Measurements from ENCODE around the gene KRTAP9-6. TPM values are rescaled to one million over a fixed set of nuclear protein-coding genes. Genes with fewer than 3 reads are reported as not detected.
"Not testable (repeated sequence)": the region's sequence is repeated elsewhere in the genome, so short reads cannot be mapped to it uniquely, and the experiment has no call there.

Gene KRTAP9-6
- total RNA-seq, 1 experiment from 2014 or later: not detected

DNA sequence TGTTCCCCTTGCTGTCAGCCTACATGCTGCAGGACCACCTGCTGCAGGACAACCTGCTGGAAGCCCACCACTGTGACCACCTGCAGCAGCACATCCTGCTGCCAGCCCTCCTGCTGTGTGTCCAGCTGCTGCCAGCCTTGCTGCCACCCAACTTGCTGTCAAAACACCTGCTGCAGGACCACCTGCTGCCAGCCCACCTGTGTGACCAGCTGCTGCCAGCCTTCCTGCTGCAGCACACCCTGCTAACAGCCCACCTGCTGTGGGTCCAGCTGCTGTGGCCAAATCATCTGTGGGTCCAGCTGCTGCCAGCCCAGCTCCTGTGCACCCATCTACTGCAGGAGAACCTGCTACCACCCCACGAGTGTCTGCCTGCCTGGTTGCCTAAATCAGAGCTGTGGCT lies 6.1 kb downstream of the KRTAP9-6 start:
- not testable (repeated sequence) for DNase-seq (ENCODE audit: low read depth)

GRCh38 chr17:41271858-41272257 lies 6.7 kb downstream of the KRTAP9-6 start:
- no peak for DNase-seq (ENCODE audit: low read depth)

- not testable (repeated sequence) for DNase-seq (ENCODE audit: low read depth)
Measured at GRCh38 chr17:41275648-41276190, 10.5 kb downstream of the KRTAP9-6 start, which contains the start of gene KRTAP9-7. Gene KRTAP9-7, plus strand, starts transcription at chr17:41275698. Its CDS starts 0 bp downstream, at chr17:41275698.

- DNase-seq (ENCODE audit: low read depth): no peak
Measured at GRCh38 chr17:41278176-41278955, 13.2 kb downstream of the KRTAP9-6 start.

- DNase-seq (ENCODE audit: low read depth): no peak
Measured at GRCh38 chr17:41284043-41284442, 18.9 kb downstream of the KRTAP9-6 start.

DNA sequence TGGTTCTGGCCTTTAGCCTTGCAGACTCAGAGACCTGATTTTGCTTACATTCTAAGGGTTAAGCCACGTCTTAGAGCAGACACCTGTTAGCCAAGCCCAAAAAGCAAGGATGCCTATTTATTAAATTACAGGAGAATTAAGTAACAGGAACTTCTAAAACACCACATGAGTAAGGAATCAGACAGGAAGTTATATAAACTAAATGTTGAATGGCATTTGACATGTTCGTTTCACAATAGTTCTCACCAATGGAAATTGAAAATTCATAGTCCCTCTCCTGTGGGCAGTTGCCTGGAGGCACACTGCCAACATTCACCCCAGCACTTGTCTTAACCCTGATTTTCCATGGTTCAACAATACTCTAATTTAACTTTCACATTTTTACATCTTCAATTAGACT lies 19.4 kb downstream of the KRTAP9-6 start:
- no peak for DNase-seq (ENCODE audit: low read depth)

DNA sequence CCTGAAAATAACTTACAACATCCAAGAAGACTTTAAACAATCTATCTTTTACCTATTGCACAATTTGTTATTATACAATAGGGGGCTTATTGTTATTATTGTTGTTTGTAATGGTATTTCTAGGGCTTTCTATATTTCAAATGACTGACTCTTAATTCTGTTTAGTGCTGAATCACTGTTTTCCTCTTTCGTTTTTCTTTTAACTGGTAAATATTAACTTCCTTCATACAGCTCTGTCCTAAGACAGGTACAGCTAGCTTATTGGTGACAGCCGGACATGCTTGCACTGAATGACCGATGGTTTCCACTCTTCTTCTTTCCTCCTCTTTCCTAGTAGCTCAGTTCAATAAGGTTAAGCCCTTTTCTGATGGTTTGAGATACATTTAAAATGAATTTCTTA lies 21.9 kb downstream of the KRTAP9-6 start:
- DNase-seq (ENCODE audit: low read depth): no peak

GRCh38 chr17:41294016-41294415 lies 28.8 kb downstream of the KRTAP9-6 start:
- DNase-seq (ENCODE audit: low read depth): no peak

- no peak for DNase-seq (ENCODE audit: low read depth)
Measured at GRCh38 chr17:41296846-41297245, 31.7 kb downstream of the KRTAP9-6 start.

GRCh38 chr17:41298458-41299135 lies 33.4 kb downstream of the KRTAP9-6 start:
- DNase-seq (ENCODE audit: low read depth): no peak

DNA sequence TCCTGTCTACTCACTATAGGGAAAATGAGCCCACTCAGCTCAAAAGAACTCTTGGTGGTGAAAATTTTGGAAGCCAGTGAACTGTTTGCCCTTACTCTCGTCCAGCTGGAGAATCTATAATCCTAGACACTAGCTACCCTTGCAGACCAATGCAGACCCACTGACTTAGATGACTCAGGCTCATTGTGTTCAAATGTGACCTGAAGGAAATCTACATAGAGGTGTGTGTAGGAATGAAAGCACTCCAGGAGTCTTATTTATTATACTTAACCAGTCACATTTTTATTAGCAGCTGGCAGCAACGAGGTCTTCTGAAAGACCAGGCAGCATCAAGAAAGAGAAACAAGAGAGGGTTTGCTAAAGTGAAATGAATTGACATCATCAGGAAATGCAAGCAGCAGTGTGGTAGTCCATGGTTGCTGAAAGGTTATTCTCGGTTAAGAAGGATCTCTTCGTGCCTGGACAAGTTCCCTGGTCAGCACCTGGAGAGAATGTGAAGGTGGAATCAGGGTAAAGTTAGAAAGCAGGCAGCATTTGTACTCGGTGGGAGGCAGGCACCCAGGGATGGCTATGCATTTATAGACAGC lies 36.1 kb downstream of the KRTAP9-6 start:
- no peak for DNase-seq (ENCODE audit: low read depth)

DNA sequence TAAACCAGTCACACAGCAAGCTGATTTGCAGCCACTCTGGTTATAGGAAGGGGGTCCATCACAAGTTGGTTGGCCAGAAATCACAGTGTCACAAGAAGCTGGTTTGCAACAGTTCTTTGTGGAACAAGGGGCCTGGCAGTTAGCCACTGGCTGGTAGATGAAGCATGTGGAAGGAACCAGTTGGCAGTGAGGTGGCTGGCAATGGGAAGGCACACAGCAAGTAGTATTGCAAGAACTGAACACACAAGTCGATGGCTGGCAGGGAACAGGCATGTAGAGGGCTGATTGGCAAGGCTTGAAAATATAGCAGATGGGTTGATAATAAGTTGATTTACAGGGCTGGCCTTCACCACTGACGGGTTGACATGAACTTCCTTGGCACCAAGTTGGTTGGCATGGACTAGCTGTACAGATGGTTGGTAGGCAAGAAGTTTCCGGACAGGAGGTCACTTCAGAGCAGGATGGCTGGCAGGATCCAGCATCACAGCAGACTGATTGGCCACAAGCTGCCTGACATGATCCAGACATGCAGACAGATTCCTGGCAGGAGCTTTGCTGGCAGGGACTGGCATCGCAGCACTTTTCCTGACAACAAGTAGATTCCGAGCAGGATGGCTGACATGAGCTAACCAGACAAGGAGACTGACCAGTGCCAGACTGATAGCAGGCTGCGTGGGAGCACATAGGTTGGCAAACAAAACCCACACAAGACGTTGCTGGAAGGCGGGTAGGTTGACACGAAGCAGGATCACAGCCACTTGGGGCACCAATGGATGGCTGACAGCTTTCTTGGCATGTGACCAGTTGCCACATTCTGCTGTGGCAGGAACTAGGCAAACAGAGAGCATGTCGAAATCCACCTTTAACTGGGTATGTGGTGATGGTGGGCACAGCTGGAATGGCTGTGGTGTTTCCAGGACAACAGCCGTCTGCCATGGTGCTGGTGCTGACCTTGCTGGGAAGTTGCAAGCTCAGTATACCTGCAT lies 37.0 kb downstream of the KRTAP9-6 start, which contains the start of gene KRTAP29-1:
Gene KRTAP29-1 (minus strand): TSS at position 936 of the 986 bp plus-strand sequence. CDS start 0 bp downstream, at position 936.
- peak; percentile 15 for DNase-seq (ENCODE audit: low read depth)

- DNase-seq (ENCODE audit: low read depth): no peak
Measured at GRCh38 chr17:41302981-41303380, 37.8 kb downstream of the KRTAP9-6 start.

DNA sequence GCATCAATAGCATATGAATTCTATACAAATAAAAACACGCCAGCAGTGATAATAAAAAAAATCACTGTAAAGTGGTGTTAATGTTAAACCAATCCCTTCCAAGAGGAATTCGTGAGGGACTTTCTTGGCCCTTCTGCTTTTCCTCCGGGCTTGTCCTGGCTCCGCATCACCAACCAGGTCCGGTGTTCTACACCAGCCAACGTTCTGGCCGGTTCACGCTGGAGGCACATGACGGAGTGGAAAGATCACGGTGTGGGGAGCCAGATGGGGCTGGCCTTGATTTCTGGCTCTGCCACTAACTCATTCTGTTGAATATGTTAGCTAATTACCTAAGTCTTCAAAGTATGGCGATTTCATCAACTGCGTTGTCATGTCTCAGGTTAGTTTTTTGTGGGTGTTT lies 38.9 kb downstream of the KRTAP9-6 start:
- no peak for DNase-seq (ENCODE audit: low read depth)

GRCh38 chr17:41307647-41308046 lies 42.5 kb downstream of the KRTAP9-6 start:
- peak; percentile 47 for DNase-seq (ENCODE audit: low read depth)

GRCh38 chr17:41308251-41308917 lies 43.2 kb downstream of the KRTAP9-6 start:
- DNase-seq (ENCODE audit: low read depth): peak; percentile 94

DNA sequence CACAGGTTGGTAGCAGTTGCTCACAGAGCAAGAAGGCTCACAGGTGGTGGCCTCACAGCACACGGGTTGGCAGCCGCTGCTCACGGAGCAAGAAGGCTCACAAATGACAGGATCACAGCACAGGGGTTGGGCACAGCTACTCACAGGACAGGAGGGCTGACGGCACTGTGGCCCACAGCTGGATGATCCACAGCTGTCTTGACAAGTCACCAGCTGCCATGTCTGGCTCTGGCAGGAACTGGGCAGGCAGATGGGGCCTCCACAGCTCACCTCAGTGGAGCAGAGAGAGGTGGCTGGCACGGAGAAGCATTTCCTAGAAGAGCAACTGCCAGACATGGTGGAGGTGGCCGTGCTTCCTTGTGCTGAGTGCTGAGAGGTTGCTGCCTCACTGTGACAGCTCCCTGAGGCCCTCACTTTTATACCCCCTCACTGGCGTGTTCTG lies 43.8 kb downstream of the KRTAP9-6 start, which contains the start of gene KRTAP16-1:
Gene KRTAP16-1 (minus strand): TSS at position 392 of the 442 bp plus-strand sequence. CDS start 56 bp downstream, at position 336.
- no peak for DNase-seq (ENCODE audit: low read depth)

GRCh38 chr17:41311111-41311510 lies 45.9 kb downstream of the KRTAP9-6 start:
- no peak for DNase-seq (ENCODE audit: low read depth)

- DNase-seq (ENCODE audit: low read depth): no peak
Measured at GRCh38 chr17:41315204-41315794, 50.1 kb downstream of the KRTAP9-6 start, which contains the start of gene KRTAP17-1. Gene KRTAP17-1, minus strand, starts transcription at chr17:41315710. Its CDS starts 60 bp downstream, at chr17:41315650.
